HG03064 (cell line): ENCODE data around the gene L3MBTL3.

Experiments
- ATAC-seq: cut with Tn5 transposase; IDR thresholded peaks from one replicate; pipeline ENCODE4 v1.9.1; 2021; ENCODE audit warnings: low read depth; ENCODE audit not compliant: unreplicated experiment

Gene L3MBTL3

DNA sequence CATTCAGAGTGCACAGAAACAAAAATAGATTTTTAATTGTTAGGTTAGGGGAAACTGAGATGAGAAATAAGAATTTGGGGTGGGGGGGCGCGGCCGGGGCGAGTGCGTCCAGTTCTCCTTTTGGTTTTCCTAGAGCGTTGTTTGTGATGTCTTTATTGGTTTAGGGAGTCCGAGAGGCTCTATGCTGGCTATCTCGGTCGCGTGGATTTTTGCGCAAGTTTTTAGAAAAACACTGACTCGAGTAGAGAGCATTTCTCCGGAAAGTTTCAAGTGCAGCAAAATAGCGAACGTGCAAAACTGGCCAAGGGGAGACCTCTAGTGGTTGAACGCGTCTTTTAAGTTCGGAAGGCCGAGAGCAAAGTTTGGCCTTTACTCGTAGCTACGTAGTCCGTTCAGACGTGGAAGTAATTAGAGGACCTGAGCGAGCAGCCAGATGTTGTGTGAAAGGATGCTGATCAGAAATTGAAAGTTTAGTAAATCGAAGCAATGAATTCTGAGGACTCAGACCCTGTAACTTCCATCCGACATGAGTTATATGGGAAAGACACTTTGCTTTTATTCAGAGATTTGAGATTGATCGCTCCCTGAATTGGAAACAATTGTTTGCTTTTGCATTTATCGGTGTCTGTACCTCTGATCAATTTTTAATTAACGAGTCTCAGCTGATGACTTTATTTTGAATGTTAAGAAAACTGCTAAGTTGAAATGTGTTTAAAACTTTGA, 2.7 kb downstream of the L3MBTL3 start:
- peak; percentile 56 for ATAC-seq

- ATAC-seq: no peak
These were observed 8.5 kb downstream of the L3MBTL3 start for GRCh38 chr6:130026859-130027258.

DNA sequence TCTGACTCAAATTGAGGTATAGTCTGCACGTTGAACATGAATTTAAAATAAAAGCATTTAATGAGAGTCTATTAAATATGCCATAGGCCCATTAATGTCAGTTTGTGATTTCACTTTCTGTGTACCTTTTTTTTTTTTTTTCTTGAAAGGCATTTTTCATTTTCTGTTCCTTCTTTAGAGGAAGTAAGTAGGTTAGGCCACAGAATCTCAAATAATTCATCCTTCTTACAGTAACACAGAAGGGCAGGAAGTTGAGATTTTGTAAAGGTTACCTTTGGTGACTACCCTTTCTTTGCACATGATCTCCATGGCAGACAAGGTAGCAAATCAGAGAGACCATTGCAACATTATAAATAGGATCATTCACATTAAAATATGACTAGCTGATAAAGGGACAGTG, 9.6 kb downstream of the L3MBTL3 start:
- ATAC-seq: peak; percentile 80

GRCh38 chr6:130029163-130029562, 10.8 kb downstream of the L3MBTL3 start:
- no peak for ATAC-seq

DNA sequence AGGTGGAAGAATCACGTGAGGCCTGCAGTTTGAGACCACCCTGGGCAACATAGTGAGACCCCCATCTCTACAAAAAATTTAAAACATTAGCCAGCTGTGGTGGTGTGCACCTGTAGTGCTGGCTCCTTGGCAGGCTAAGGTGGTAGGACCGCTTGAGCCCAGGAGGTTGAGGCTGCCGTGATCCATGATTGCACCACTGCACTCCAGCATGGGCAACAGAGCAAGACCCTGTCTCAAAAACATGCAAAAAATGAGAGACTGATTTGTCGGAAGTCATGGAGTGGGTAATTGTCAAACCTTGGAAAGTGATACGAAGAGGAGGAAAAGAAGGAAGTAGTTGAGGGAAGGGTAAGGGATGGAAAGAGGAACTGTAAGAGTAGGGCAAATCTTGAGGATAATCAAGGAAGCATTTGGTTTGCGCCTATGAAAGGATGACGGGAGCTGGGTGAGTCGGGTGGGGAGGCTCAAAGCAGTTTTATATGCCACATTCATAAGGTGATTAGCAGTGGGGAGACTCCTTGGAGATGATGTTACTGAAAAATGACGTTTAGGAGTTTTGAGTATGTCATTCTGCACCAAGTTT, 14.5 kb downstream of the L3MBTL3 start:
- ATAC-seq: no peak

- no peak for ATAC-seq
These were observed 15.6 kb downstream of the L3MBTL3 start for GRCh38 chr6:130033949-130034348.

GRCh38 chr6:130034378-130035146, 16.2 kb downstream of the L3MBTL3 start:
- no peak for ATAC-seq

DNA sequence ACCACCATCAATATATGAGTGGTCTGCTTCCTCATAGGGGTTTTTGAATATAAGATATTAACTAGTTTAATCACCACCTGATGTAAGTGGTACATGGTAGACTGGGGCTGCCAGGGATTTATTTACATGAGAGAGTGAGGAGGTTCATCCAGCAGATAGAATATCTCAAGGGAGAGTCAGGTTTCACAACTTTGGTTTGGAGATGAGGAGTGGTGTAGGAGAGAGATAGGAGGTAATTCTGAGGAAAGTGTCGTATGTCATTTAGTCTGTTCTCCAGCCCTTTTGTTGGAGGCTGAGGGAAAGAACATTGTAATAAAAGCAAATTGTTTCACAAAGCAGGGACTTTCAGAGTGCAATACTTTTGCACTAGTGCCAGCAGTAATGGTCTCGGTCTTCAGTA, 16.8 kb downstream of the L3MBTL3 start:
- ATAC-seq: no peak

DNA sequence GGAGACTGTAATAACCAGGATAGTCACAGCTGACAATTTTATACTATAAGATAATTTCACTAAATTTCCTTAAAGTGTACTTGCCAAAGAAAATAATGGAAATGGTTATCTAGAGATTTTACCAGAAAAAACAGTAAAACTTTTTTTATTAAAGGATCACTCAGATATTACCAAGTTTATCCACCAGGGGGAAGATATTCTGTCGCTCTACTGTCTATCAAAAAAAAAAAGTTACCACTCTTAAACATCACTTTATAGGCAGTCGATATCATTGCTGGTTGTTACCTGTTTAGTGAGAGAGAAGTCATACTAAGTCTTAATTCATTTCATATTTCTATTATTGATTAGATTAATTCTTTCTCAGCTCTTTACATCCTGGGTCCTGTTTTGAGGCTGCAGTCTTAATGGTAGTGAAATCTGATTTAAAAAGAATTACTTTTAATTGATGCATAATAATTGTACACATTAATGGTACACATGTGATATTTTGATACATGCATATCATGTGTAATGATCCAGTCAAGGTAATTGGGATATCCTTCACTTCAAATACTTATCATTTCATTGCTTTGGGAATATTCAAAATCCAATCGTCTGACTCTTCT, 18.9 kb downstream of the L3MBTL3 start:
- ATAC-seq: no peak

DNA sequence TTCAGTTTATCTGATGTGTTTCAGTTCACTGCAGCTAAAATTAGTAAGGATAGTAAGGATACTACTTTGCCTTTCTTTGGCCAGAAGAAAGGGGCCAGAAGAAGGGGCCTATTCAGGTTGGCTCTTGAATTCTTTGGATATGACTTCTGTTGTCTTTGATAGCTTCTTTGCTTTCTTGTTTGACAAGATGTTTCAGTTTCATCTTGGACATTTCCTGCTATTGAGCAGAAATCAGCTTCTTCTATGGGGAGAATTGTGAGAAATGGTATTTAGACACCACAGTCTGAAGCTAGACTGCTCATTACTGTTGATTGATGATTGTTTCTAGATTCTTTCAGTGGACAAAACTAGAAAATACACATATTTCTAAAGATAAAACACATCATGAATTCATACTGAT, 23.2 kb downstream of the L3MBTL3 start:
- no peak for ATAC-seq

GRCh38 chr6:130043344-130043743, 25.0 kb downstream of the L3MBTL3 start:
- no peak for ATAC-seq

- no peak for ATAC-seq
These were observed 27.2 kb downstream of the L3MBTL3 start for GRCh38 chr6:130045622-130046021.

DNA sequence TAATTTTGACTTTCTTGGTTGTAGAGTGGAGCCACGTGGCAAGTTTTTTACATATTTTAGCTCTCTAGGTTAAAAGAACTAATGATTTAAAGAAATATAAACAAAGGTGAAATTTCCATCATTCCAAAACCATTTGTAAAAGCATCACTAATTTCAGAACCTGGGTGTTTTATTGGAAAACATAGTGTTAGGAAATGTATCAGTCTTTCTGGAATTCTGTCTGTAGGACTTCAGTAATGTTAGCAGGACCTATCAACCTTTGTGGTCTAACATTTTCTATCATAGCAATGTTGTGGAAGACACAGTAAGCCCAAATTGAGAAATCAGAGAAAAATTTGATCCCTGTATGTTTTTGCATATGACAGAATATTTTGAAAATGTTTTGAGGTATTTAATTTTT, 28.3 kb downstream of the L3MBTL3 start:
- ATAC-seq: no peak

DNA sequence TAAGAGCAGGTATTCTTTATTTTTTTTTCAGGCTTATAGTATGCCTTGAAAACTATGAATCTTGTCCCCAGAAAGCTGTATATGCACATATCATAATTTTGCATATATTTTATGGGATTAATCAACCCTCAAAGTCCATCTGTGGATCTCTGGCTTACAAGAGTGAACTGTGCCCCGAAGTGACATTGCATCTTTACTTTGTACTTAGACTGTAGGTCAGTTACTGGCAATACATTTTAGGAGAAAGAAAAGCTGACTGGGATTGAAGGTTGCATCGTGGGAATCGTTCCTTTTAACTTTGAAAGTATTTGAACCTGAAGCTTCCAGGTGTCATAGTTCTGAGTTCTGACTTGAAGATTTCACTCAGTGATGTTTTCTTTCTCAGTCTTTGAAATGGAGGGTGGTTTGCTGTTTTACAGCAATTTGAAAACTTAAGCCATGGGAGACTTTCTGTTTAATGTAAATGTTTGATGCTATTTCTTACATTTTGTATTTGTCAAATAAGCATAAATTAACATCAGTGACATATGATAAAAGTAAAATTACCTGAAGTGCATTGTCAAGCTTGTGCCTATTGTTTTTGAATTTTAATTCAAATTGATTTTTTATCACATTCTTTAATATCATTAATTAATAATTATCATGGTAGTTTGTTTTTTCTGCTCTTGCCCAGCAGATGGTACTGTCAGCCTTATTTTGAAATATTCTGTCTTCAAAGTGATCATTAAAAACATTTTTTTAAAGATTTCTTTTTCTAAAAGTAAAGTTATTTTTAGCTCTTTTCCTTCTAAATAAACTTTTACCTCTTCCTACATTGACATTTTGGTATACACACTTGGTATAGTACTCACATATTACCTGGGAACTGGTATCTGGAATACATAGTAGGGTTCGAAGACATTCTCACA, 29.0 kb downstream of the L3MBTL3 start:
- ATAC-seq: no peak

GRCh38 chr6:130050230-130050629, 31.8 kb downstream of the L3MBTL3 start:
- no peak for ATAC-seq

DNA sequence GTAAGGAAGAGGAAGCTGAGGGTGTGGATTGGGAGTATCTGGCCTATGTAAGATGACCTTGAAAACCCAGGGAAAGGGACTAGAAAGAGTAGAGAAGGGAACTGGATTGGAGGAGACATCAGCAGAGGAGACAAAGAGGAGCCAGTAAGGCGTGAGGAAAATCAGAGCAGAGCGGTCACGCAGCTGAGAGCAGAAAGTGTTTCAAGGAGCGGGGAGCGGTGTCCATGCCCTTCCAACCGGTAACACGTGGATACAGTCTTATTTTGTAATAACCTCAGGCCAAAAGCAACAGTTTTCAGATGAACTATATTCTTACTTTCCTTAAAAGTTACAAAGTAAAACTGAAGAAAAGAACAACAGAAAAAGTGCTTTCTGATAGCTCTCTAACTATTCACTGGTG, 36.3 kb downstream of the L3MBTL3 start:
- ATAC-seq: no peak

GRCh38 chr6:130055271-130055670, 36.9 kb downstream of the L3MBTL3 start:
- no peak for ATAC-seq

DNA sequence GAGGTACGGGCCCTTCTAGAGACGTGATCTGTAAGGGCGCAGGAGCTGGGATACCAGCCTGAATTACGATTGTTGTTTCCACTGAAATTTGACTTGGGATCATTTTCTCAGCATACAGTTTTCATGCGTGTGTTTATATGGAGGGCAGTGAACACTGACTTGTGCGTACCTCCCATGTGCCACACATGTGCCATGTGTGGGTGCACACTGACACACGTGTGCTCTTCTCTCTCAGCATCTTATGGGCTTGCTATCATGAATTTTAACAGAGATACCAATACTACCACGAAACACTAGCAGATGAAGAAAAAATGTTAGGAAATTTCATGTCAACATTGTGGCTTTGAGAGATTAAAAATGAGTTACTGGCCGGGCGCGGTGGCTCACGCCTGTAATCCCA, 39.1 kb downstream of the L3MBTL3 start:
- ATAC-seq: no peak

DNA sequence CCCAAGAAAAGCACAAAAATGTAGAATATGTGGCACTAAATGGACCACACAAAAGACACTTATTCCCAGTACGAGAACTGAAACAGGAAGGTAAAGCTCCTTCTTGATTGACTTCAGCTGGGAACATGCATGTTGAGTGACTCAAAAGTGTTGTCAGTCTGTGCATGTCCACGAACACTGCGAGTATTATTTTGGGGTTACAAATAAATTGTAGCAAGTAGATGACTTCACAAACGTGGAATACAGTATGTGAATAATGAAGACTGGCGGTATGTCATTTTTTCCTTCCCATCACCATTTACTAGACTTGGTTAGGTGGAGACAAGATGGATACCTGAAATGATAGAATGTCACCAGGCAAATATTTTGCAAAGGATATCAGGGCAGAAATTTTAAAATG, 45.4 kb downstream of the L3MBTL3 start:
- no peak for ATAC-seq

DNA sequence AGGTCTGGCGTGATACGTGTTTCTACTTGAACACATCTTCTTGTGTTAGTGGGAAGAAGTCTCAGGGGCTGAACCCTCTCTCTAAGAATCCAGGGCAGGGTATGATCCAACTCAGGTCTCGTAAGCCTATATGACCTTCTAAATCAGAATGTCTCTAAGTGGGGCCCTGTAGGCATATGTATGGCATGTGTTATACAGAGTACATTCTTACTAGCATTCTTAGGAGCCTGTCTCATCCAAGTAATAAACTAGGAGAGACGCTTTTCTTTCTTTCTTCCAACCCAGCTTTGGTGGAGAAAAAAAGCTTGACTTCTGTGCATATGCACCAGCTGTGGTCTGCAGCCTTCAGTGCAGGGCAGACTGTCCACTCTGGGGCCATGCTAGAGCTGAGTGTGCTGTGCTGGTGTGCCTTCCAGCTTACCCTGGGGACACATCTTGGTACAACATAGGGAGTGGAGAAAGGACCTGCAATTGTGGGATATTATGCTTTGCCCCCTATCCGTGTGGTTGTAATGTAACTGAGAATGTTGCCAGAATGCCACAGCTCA, 47.3 kb downstream of the L3MBTL3 start:
- no peak for ATAC-seq
